ENCODE results near the gene ACTR10.

ACTR10 gene

DNA sequence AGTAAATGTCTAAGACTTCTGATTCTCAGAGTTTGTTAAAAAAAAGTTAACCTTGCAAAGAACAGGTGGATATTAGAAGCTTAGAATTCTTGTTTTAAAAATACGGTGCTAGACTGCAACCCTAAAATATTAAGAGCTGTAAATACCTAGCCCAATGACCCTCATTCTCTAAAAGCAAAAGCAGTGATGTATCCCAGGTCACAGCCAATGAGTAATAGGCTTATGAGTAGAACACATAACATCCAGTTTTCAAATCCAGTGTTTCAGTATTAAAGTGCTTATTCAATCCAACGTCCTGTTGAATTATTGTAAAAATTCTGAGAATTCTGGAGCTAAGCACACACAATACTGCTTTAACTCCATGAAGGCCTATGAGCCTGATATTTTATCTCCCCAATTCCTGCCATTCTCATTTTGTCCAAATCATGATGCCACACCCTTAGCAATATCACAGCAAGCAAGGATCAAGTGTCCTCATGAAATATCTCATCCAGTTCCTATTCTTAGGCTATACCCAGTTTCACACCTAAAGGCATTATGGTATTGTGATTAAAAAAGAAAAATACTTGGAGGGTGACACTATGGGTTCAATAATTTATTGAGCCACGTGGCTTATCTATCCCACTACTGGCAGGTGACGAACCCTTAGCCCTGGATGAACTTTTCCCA lies 83.1 kb downstream of the ACTR10 start:
- DNase-seq, result no peak

DNA sequence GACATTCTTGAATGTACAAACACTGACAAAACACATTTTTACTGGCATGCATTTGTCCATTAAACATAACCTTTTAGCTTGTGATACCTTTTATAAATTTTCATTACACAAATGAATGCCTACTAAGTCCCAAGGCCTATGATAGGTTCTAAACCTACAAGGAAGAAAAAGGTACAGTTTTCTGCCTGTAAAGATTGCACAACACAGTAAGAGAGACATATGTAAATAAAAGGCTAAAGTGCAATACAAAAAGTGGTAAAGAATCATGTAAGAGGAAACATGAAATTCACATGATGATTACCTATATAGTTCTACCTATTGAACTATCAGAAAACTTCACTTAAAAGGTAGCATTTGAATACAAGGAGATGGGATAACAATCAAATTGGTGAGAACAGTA lies 83.8 kb downstream of the ACTR10 start:
- no peak for DNase-seq

DNA sequence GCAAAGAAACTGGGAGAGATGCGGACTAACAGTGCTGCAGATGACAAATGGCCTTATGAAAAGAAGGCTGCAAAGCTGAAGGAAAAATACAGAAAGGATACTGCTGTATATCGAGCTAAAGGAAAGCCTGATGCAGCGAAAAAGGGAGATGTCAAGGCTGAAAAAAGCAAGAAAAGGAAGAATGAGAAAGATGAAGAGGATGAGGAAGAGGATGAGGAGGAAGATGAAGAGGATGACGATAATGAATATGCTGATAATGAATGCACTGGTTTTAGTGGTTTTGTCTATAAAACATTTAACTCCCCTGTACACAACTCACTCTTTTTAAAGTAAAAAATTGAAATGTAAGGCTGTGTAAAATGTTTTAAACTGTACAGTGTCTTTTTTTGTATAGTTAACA lies 85.2 kb downstream of the ACTR10 start:
- DNase-seq, result no peak

All from SHP77 (cell line).